Nephron progenitor cell (in vitro differentiated cells): ENCODE measurements around the gene MED12L.

ENCODE experiments used
- DNase-seq: peaks from one replicate; pipeline ENCODE4 v3.0.0; 2021
- H3K27ac Mint-ChIP-seq: 2 replicates; pipeline ENCODE4 v1.8.0; 2021; ENCODE audit warnings: mild to moderate bottlenecking, moderate library complexity, mixed read lengths
- H3K27me3 Mint-ChIP-seq: 2 replicates; pipeline ENCODE4 v1.8.0; 2021; ENCODE audit warnings: mild to moderate bottlenecking, low read depth, mixed read lengths; ENCODE audit not compliant: poor library complexity
- H3K36me3 Mint-ChIP-seq: 2 replicates; pipeline ENCODE4 v1.8.0; 2021; ENCODE audit warnings: low read depth, mixed read lengths
- H3K4me1 Mint-ChIP-seq: 2 replicates; pipeline ENCODE4 v1.8.0; 2021; ENCODE audit warnings: mixed read lengths
- H3K4me3 Mint-ChIP-seq: 2 replicates; pipeline ENCODE4 v1.8.0; 2021; ENCODE audit warnings: mild to moderate bottlenecking, moderate library complexity, mixed read lengths
- H3K9me3 Mint-ChIP-seq: 2 replicates; pipeline ENCODE4 v1.8.0; 2021; ENCODE audit warnings: mild to moderate bottlenecking, moderate library complexity, mixed read lengths
- TF ChIP-seq, protein P1 (sequence below): fragments of 200-600 bp; sonication (generic); IDR thresholded peaks from 2 replicates; pipeline ENCODE4 v1.5.0; 2021; ENCODE audit warnings: antibody characterized with exemption

The MED12L gene

DNA sequence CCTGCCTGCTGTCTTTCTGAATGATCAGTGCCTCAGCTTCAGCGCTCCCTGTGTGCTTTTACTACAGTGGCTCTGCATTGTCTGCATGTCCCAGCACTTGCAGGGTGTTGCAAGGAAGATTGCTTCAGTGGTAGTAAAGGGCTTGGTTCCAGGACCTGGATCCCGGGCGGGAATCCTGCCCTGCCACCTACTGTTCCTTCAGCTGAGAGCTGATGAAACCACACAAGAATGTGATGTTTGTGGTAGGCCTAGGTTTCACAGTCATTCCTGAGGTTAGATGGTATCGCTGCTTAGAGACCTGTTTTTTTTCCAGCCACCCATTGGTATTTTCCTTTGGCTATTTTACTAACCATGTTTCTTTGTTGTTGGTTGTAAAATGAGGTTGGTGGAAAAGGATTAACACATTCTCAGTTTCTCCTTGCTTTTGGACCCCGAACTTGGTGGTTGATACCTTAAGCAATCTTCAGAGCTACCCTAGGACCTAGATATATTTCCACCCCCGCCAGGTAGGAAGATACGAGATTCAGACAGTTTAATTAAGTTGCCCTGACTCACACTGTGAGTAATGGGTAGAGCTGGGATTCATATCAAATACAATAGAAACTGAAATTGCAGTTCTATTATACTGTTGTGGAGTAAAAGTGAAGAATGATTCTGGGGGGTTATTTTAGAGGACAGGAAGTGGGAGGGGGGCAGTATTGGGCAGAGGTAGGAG, 219.8 kb downstream of the MED12L start:
- H3K27me3 Mint-ChIP-seq = peaks cover 5% of the 10 kb centered on the region
- no peak overlapping the region for H3K4me3 Mint-ChIP-seq
- H3K4me1 Mint-ChIP-seq = peaks cover 29% of the 10 kb centered on the region
- H3K36me3 Mint-ChIP-seq = peaks cover 5% of the 10 kb centered on the region
- TF ChIP-seq, protein P1, sequence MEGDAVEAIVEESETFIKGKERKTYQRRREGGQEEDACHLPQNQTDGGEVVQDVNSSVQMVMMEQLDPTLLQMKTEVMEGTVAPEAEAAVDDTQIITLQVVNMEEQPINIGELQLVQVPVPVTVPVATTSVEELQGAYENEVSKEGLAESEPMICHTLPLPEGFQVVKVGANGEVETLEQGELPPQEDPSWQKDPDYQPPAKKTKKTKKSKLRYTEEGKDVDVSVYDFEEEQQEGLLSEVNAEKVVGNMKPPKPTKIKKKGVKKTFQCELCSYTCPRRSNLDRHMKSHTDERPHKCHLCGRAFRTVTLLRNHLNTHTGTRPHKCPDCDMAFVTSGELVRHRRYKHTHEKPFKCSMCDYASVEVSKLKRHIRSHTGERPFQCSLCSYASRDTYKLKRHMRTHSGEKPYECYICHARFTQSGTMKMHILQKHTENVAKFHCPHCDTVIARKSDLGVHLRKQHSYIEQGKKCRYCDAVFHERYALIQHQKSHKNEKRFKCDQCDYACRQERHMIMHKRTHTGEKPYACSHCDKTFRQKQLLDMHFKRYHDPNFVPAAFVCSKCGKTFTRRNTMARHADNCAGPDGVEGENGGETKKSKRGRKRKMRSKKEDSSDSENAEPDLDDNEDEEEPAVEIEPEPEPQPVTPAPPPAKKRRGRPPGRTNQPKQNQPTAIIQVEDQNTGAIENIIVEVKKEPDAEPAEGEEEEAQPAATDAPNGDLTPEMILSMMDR = no peak
- no peak for DNase-seq
- H3K27ac Mint-ChIP-seq = peak overlapping the region; percentile 70
- no peaks in the 10 kb centered on the region for H3K9me3 Mint-ChIP-seq

DNA sequence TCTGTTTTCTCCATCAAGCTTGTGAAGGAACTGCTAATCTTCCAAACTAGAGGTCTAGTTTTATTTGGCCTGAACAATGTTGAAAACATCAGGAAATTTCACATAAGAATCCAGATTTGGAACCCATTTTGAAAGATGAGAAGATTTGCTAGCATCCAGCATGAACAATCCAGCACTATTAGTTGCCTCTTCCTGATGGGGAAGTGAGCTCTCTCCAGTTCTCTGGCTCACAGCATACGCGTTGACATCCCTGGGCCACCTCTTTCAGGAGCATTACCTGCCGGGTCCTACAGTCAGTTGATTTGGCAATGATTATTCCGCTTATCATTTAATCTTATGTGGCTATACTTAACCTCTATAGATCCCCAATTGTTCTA, 220.3 kb downstream of the MED12L start:
- peaks cover 5% of the 10 kb centered on the region for H3K27me3 Mint-ChIP-seq
- peaks cover 29% of the 10 kb centered on the region for H3K4me1 Mint-ChIP-seq
- peaks cover 5% of the 10 kb centered on the region for H3K36me3 Mint-ChIP-seq
- TF ChIP-seq, protein P1 = no peak
- H3K9me3 Mint-ChIP-seq = no peaks in the 10 kb centered on the region
- DNase-seq = no peak
- H3K4me3 Mint-ChIP-seq = no peak overlapping the region
- no peak overlapping the region for H3K27ac Mint-ChIP-seq

DNA sequence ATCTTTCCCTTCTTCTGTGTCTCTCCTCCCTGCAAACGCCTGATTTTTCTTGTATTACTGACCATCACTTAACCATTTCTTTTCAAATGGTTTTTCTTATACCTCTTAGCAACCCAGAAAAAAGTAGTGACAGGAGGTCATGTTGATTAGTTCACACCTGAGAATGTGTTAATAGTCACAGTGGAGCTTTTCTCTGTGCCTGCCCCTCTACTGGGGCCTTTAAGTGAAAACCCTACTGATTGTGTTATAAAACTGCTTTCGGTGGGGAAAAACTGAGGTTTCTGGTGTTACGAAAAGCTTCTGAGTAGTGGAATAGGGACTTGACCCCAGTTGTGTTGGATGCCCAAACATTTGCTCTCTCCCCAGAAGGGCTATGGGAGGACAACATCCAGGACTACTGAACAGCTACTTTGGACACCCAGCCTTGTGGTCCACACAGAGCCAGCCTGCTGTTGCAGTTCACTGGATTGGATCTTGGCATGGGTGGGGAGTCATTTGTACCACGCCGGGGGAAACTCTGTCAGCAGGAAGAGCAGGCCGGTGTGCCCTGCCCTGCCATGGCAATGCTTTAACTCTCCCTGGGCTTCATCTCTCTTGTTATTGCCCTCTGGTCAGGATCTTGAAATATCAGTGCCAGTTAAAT, 220.8 kb downstream of the MED12L start:
- TF ChIP-seq, protein P1 = no peak
- Mint-ChIP-seq H3K27me3 (peaks cover 5% of the 10 kb centered on the region), H3K36me3 (peaks cover 5% of the 10 kb centered on the region), H3K9me3 (no peaks in the 10 kb centered on the region), H3K4me1 (peaks cover 29% of the 10 kb centered on the region), H3K27ac (no peak overlapping the region), H3K4me3 (no peak overlapping the region)
- DNase-seq = no peak

DNA sequence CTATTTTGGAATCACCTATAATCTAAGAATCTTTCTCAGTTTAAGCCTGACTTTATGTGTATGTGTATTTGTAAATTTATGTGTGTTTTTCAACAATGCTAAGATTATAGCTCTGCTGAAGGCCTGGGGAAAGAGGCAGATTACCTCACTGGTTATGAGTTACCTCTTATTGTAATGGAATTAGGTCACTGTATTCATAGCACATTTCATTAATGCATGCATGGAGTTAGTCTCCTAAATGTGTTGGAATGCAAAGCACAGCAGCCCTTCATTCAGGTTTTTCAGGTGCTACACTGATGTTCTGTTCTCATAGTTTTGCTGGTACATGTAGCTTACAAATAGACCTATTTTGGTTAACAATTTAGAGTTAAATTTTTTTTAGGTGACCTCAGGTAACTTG, 221.7 kb downstream of the MED12L start:
- Mint-ChIP-seq H3K4me3 (no peak overlapping the region), H3K9me3 (no peaks in the 10 kb centered on the region), H3K27ac (no peak overlapping the region), H3K4me1 (peaks cover 29% of the 10 kb centered on the region), H3K36me3 (peaks cover 5% of the 10 kb centered on the region), H3K27me3 (peaks cover 5% of the 10 kb centered on the region)
- no peak for DNase-seq
- TF ChIP-seq, protein P1 = no peak

DNA sequence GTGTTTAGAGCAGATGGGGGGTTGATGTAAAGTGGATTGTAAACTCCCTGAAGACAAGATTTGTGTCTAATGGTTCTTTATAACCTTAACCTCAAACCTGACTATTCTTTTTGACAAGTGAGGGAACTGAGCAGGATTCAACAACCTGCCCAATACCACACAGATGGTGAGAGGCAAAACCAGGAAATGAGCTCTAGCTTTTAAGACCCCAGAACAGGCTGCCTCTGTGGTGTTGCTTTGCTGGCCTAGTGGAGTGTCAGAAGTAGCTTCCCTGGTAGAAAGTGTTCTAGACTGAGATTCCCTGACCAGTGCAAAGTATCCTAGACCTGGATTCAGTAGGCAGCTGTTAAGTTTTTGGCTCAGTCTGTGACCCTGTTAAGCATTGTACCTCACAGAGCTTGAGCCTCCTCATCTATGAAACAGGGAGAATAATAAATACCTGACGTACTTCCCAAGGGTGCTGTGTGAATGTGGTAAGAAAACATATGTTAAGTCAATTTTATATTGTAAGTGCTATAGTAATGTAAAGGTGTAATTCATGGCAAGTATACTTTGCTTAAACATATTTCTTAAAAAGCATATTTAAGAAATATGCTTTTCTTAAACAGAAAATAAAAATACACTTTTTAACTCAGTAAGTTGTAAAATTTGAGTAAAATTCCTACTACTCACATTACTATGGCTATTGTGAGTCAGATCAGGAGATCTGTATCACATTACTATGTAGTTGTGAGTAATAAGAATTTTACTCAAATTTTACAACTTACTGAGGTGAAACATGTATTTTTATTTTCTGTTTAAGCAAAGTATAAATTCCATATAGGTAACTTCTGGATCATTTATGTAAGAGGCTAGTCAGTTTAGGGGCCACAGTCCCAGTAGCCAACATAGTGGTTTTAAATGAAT, 222.4 kb downstream of the MED12L start:
- H3K27ac Mint-ChIP-seq = no peak overlapping the region
- H3K27me3 Mint-ChIP-seq = peaks cover 5% of the 10 kb centered on the region
- no peaks in the 10 kb centered on the region for H3K9me3 Mint-ChIP-seq
- H3K4me3 Mint-ChIP-seq = no peak overlapping the region
- peaks cover 3% of the 10 kb centered on the region for H3K36me3 Mint-ChIP-seq
- peaks cover 29% of the 10 kb centered on the region for H3K4me1 Mint-ChIP-seq
- TF ChIP-seq, protein P1 = no peak
- DNase-seq = no peak
